Measurements from ENCODE around the gene GOT1.

Gene GOT1

GRCh38 chr10:99370993-99371392 is 59.4 kb downstream of the GOT1 start:
- Histone ChIP-seq H3K14ac (ENCODE audit: low read length) (no peak overlapping the region), H2BK5ac (ENCODE audit: low read depth, low read length, poor library complexity) (no peak overlapping the region), H4K8ac (ENCODE audit: low read depth, low read length) (no peak overlapping the region), H3K27ac (ENCODE audit: low read depth, low read length) (no peak overlapping the region), H3K18ac (ENCODE audit: low read length) (no peak overlapping the region), H3K9ac (ENCODE audit: low read length) (no peak overlapping the region), H3K4me3 (ENCODE audit: low read depth, low read length) (no peak overlapping the region), H3K79me2 (ENCODE audit: control insufficient read depth, insufficient read depth, low read length, poor library complexity) (no peaks in the 10 kb centered on the region), H3K27me3 (ENCODE audit: insufficient read depth, low read length) (peaks cover 2% of the 10 kb centered on the region), H3K4me1 (ENCODE audit: control insufficient read depth in 1 of 2, insufficient read depth in 2 of 2, low read length in 2 of 2) (peaks cover 4 to 8% of the 10 kb centered on the region in 2 experiments), H3K36me3 (ENCODE audit: control insufficient read depth in 1 of 2, insufficient read depth in 2 of 2, low read length in 2 of 2) (no peaks in the 10 kb centered on the region), H2BK12ac (ENCODE audit: low read length) (no peak overlapping the region), H3K9me3 (ENCODE audit: insufficient read depth, low read depth, low read length) (no peaks in the 10 kb centered on the region), H2BK120ac (ENCODE audit: insufficient read depth, low read length, poor library complexity) (no peak overlapping the region), H2AFZ (ENCODE audit: insufficient read depth, low read length, poor library complexity) (no peak overlapping the region), H2AK5ac (ENCODE audit: low read length) (no peak overlapping the region), H4K12ac (ENCODE audit: low read depth, low read length) (no peak overlapping the region), H3K79me1 (ENCODE audit: low read length) (no peaks in the 10 kb centered on the region), H4K91ac (ENCODE audit: low read depth, low read length) (no peak overlapping the region), H3K23ac (ENCODE audit: low read length) (no peak overlapping the region), H3K4me2 (ENCODE audit: low read length) (no peak overlapping the region), H3K4ac (ENCODE audit: low read depth, low read length) (no peak overlapping the region)
- DNase-seq: peak in 1 of 2 donors; percentile 22
- WGBS (ENCODE audit: extremely low coverage, insufficient coverage, insufficient read length): no CpG with 5 or more reads among the region's 2 CpGs

DNA sequence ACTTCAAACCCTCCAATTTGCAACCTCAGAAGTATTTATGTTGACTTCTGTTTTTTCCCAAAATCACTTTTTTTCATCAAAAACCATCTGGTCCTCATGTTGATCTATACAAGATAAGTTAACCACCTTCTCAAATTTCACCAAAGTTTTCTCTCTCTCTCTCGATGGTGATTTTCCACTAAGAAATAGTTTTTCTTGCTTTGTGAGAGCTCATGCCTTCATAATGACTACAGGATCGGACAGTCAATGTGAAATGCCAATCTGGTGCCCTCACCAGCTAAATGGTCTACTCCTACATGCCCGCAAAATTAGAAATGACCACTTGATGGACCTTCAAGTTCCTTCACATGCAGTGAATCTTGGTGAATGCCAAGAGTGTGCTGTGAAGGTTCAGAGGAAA is 60.9 kb downstream of the GOT1 start:
- no peaks in the 10 kb centered on the region for H3K9me3 ChIP-seq (ENCODE audit: insufficient read depth, low read depth, low read length)
- no peak overlapping the region for H2BK120ac ChIP-seq (ENCODE audit: insufficient read depth, low read length, poor library complexity)
- no peak overlapping the region for H2AK5ac ChIP-seq (ENCODE audit: low read length)
- no peak overlapping the region for H4K12ac ChIP-seq (ENCODE audit: low read depth, low read length)
- no CpG with 5 or more reads among the region's 3 CpGs for WGBS (ENCODE audit: extremely low coverage, insufficient coverage, insufficient read length)
- no peak overlapping the region for H4K8ac ChIP-seq (ENCODE audit: low read depth, low read length)
- H3K23ac ChIP-seq (ENCODE audit: low read length): no peak overlapping the region
- H3K4me2 ChIP-seq (ENCODE audit: low read length): no peak overlapping the region
- H3K27me3 ChIP-seq (ENCODE audit: insufficient read depth, low read length): peaks cover 2% of the 10 kb centered on the region
- no peak overlapping the region for H2BK5ac ChIP-seq (ENCODE audit: low read depth, low read length, poor library complexity)
- H3K79me1 ChIP-seq (ENCODE audit: low read length): no peaks in the 10 kb centered on the region
- no peaks in the 10 kb centered on the region for H3K36me3 ChIP-seq (ENCODE audit: control insufficient read depth in 1 of 2, insufficient read depth in 2 of 2, low read length in 2 of 2)
- DNase-seq: no peak
- no peak overlapping the region for H2BK12ac ChIP-seq (ENCODE audit: low read length)
- no peak overlapping the region for H3K4ac ChIP-seq (ENCODE audit: low read depth, low read length)
- H3K9ac ChIP-seq (ENCODE audit: low read length): no peak overlapping the region
- no peak overlapping the region for H3K4me3 ChIP-seq (ENCODE audit: low read depth, low read length)
- no peak overlapping the region for H3K27ac ChIP-seq (ENCODE audit: low read depth, low read length)
- H3K79me2 ChIP-seq (ENCODE audit: control insufficient read depth, insufficient read depth, low read length, poor library complexity): no peaks in the 10 kb centered on the region
- H4K91ac ChIP-seq (ENCODE audit: low read depth, low read length): no peak overlapping the region
- no peak overlapping the region for H2AFZ ChIP-seq (ENCODE audit: insufficient read depth, low read length, poor library complexity)
- H3K4me1 ChIP-seq (ENCODE audit: control insufficient read depth in 1 of 2, insufficient read depth in 2 of 2, low read length in 2 of 2): peaks cover 4 to 8% of the 10 kb centered on the region in 2 experiments
- H3K18ac ChIP-seq (ENCODE audit: low read length): no peak overlapping the region
- no peak overlapping the region for H3K14ac ChIP-seq (ENCODE audit: low read length)

DNA sequence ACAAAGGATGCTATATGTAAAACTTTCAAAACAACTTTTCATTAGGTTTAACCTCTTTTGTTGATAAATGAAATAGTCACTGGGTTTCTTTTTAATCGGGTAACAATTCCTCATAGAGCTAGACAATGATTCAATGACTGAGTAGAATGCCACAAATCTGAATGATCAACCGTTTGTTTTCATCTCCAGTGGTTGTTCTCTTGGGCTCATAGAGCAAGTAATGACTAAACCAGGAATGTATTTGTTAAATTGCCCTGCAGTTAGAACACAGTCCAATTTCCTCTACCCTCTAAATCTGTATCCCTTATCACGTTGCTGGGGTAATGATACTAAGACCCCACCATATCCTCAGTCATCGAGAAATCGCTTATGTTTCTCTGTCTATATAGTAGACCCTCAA is 61.3 kb downstream of the GOT1 start:
- DNase-seq: no peak
- Histone ChIP-seq H2BK12ac (ENCODE audit: low read length) (no peak overlapping the region), H3K9me3 (ENCODE audit: insufficient read depth, low read depth, low read length) (no peaks in the 10 kb centered on the region), H3K27me3 (ENCODE audit: insufficient read depth, low read length) (peaks cover 2% of the 10 kb centered on the region), H3K79me2 (ENCODE audit: control insufficient read depth, insufficient read depth, low read length, poor library complexity) (no peaks in the 10 kb centered on the region), H3K4me3 (ENCODE audit: low read depth, low read length) (no peak overlapping the region), H3K9ac (ENCODE audit: low read length) (no peak overlapping the region), H3K27ac (ENCODE audit: low read depth, low read length) (no peak overlapping the region), H3K79me1 (ENCODE audit: low read length) (no peaks in the 10 kb centered on the region), H4K8ac (ENCODE audit: low read depth, low read length) (no peak overlapping the region), H4K12ac (ENCODE audit: low read depth, low read length) (no peak overlapping the region), H2BK120ac (ENCODE audit: insufficient read depth, low read length, poor library complexity) (no peak overlapping the region), H3K18ac (ENCODE audit: low read length) (no peak overlapping the region), H4K91ac (ENCODE audit: low read depth, low read length) (no peak overlapping the region), H3K36me3 (ENCODE audit: control insufficient read depth in 1 of 2, insufficient read depth in 2 of 2, low read length in 2 of 2) (no peaks in the 10 kb centered on the region), H3K4ac (ENCODE audit: low read depth, low read length) (no peak overlapping the region), H3K4me1 (ENCODE audit: control insufficient read depth in 1 of 2, insufficient read depth in 2 of 2, low read length in 2 of 2) (peaks cover 4 to 8% of the 10 kb centered on the region in 2 experiments), H3K14ac (ENCODE audit: low read length) (no peak overlapping the region), H2AFZ (ENCODE audit: insufficient read depth, low read length, poor library complexity) (no peak overlapping the region), H3K4me2 (ENCODE audit: low read length) (no peak overlapping the region), H2AK5ac (ENCODE audit: low read length) (no peak overlapping the region), H2BK5ac (ENCODE audit: low read depth, low read length, poor library complexity) (no peak overlapping the region), H3K23ac (ENCODE audit: low read length) (no peak overlapping the region)
- no CpG with 5 or more reads among the region's 5 CpGs for WGBS (ENCODE audit: extremely low coverage, insufficient coverage, insufficient read length)

- H3K9ac ChIP-seq (ENCODE audit: low read length): no peak overlapping the region
- H3K14ac ChIP-seq (ENCODE audit: low read length): no peak overlapping the region
- no peaks in the 10 kb centered on the region for H3K79me2 ChIP-seq (ENCODE audit: control insufficient read depth, insufficient read depth, low read length, poor library complexity)
- H3K4me3 ChIP-seq (ENCODE audit: low read depth, low read length): no peak overlapping the region
- no peak overlapping the region for H2BK120ac ChIP-seq (ENCODE audit: insufficient read depth, low read length, poor library complexity)
- H2AK5ac ChIP-seq (ENCODE audit: low read length): no peak overlapping the region
- H3K23ac ChIP-seq (ENCODE audit: low read length): no peak overlapping the region
- no peak overlapping the region for H3K27ac ChIP-seq (ENCODE audit: low read depth, low read length)
- H3K27me3 ChIP-seq (ENCODE audit: insufficient read depth, low read length): no peaks in the 10 kb centered on the region
- H2BK5ac ChIP-seq (ENCODE audit: low read depth, low read length, poor library complexity): no peak overlapping the region
- no peaks in the 10 kb centered on the region for H3K9me3 ChIP-seq (ENCODE audit: insufficient read depth, low read depth, low read length)
- no peak overlapping the region for H3K18ac ChIP-seq (ENCODE audit: low read length)
- H3K4ac ChIP-seq (ENCODE audit: low read depth, low read length): no peak overlapping the region
- H2AFZ ChIP-seq (ENCODE audit: insufficient read depth, low read length, poor library complexity): no peak overlapping the region
- WGBS (ENCODE audit: extremely low coverage, insufficient coverage, insufficient read length): no CpG with 5 or more reads among the region's 1 CpG
- H2BK12ac ChIP-seq (ENCODE audit: low read length): no peak overlapping the region
- no peak overlapping the region for H4K91ac ChIP-seq (ENCODE audit: low read depth, low read length)
- DNase-seq: peak in 1 of 2 donors; percentile 21
- no peak overlapping the region for H4K12ac ChIP-seq (ENCODE audit: low read depth, low read length)
- H4K8ac ChIP-seq (ENCODE audit: low read depth, low read length): no peak overlapping the region
- H3K36me3 ChIP-seq (ENCODE audit: control insufficient read depth in 1 of 2, insufficient read depth in 2 of 2, low read length in 2 of 2): no peaks in the 10 kb centered on the region
- H3K4me2 ChIP-seq (ENCODE audit: low read length): no peak overlapping the region
- H3K4me1 ChIP-seq (ENCODE audit: control insufficient read depth in 1 of 2, insufficient read depth in 2 of 2, low read length in 2 of 2): peaks cover 4 to 8% of the 10 kb centered on the region in 2 experiments
- no peaks in the 10 kb centered on the region for H3K79me1 ChIP-seq (ENCODE audit: low read length)
These were observed 61.8 kb downstream of the GOT1 start for GRCh38 chr10:99368646-99369045.

Measured in trophoblast cell (in vitro differentiated cells and primary cell).